Activated naive CD8-positive, alpha-beta T cell treated with anti-CD3 and anti-CD28 coated beads, Interleukin-2, amount 10 ng/mL, durations not matched to agents 7 days and 5 days (primary cell): Measurements from ENCODE around the gene KAZN. TPM values are rescaled to one million over a fixed set of nuclear protein-coding genes. Genes with fewer than 3 reads are reported as not detected.
A peak's percentile ranks its signal among the peaks of the same experiment; 100 is the strongest.

ENCODE experiments used
- ATAC-seq: fragments of 150-1000 bp; cut with Tn5 transposase; one replicate; pipeline ENCODE4 v1.10.0; 2021; ENCODE audit warnings: low read depth, moderate library complexity
- POLR2A ChIA-PET: fragments of 350-600 bp; sonication (Branson Sonifier 250); formaldehyde crosslinking; loops from one replicate; lab custom pipeline; 2021; ENCODE audit warnings: antibody characterized with exemption; lab: Charles Lee
- DNase-seq: peaks from one replicate; pipeline ENCODE4 v3.0.0; 2021
- H3K27ac Mint-ChIP-seq: one replicate; pipeline ENCODE4 v1.8.0; 2022; ENCODE audit warnings: mild to moderate bottlenecking, mixed read lengths
- H3K27me3 Mint-ChIP-seq: one replicate; pipeline ENCODE4 v1.8.0; 2022; ENCODE audit warnings: mild to moderate bottlenecking, moderate library complexity, mixed read lengths
- H3K36me3 Mint-ChIP-seq: one replicate; pipeline ENCODE4 v1.8.0; 2021; ENCODE audit warnings: mild to moderate bottlenecking, mixed read lengths
- H3K4me1 Mint-ChIP-seq: one replicate; pipeline ENCODE4 v1.8.0; 2021; ENCODE audit warnings: mixed read lengths
- H3K4me3 Mint-ChIP-seq: one replicate; pipeline ENCODE4 v1.8.0; 2022; ENCODE audit warnings: mild to moderate bottlenecking, moderate library complexity, mixed read lengths
- H3K9me3 Mint-ChIP-seq: one replicate; pipeline ENCODE4 v1.8.0; 2021; ENCODE audit warnings: mixed read lengths
- total RNA-seq, 2 experiments: library from RNA; stranded (reverse); gene quantifications; one replicate each; pipeline ENCODE4 v1.2.3, GENCODE V29; 2021

Gene KAZN
- total RNA-seq, 2 experiments from 2014 or later = 0.91 to 1.4 TPM

- H3K27me3 Mint-ChIP-seq = peaks cover 12% of the 10 kb centered on the region
- POLR2A ChIA-PET = no interaction called here
- DNase-seq (no peak), ATAC-seq (no peak)
- H3K4me3 Mint-ChIP-seq = peak overlapping the region; percentile 17
- no peak overlapping the region for H3K27ac Mint-ChIP-seq
- H3K4me1 Mint-ChIP-seq = peaks cover 6% of the 10 kb centered on the region
- H3K9me3 Mint-ChIP-seq = no peaks in the 10 kb centered on the region
- no peaks in the 10 kb centered on the region for H3K36me3 Mint-ChIP-seq
Measured at GRCh38 chr1:15100880-15101760, 502.6 kb downstream of the KAZN start.

- DNase-seq = no peak
- Mint-ChIP-seq H3K27ac (peak overlapping the region; percentile 5), H3K27me3 (peaks cover 14% of the 10 kb centered on the region), H3K4me1 (peaks cover 6% of the 10 kb centered on the region), H3K9me3 (no peaks in the 10 kb centered on the region), H3K36me3 (no peaks in the 10 kb centered on the region), H3K4me3 (no peak overlapping the region)
- POLR2A ChIA-PET = no interaction called here
- no peak for ATAC-seq
Measured at GRCh38 chr1:15101801-15102200, 503.3 kb downstream of the KAZN start.

- Mint-ChIP-seq H3K4me1 (peaks cover 6% of the 10 kb centered on the region), H3K27me3 (peaks cover 14% of the 10 kb centered on the region), H3K4me3 (no peak overlapping the region), H3K9me3 (no peaks in the 10 kb centered on the region), H3K36me3 (no peaks in the 10 kb centered on the region), H3K27ac (no peak overlapping the region)
- ATAC-seq = no peak
- POLR2A ChIA-PET = no interaction called here
- no peak for DNase-seq
Measured at GRCh38 chr1:15102646-15103045, 504.2 kb downstream of the KAZN start.

- POLR2A ChIA-PET = no interaction called here
- Mint-ChIP-seq H3K27me3 (peaks cover 14% of the 10 kb centered on the region), H3K36me3 (no peaks in the 10 kb centered on the region), H3K27ac (no peak overlapping the region), H3K4me1 (peaks cover 6% of the 10 kb centered on the region), H3K4me3 (no peak overlapping the region), H3K9me3 (no peaks in the 10 kb centered on the region)
- DNase-seq = no peak
- ATAC-seq = no peak
Measured at GRCh38 chr1:15103211-15103610, 504.7 kb downstream of the KAZN start.

GRCh38 chr1:15103906-15104305, 505.4 kb downstream of the KAZN start:
- peaks cover 6% of the 10 kb centered on the region for H3K4me1 Mint-ChIP-seq
- no peaks in the 10 kb centered on the region for H3K9me3 Mint-ChIP-seq
- no peak for DNase-seq
- H3K27ac Mint-ChIP-seq = no peak overlapping the region
- POLR2A ChIA-PET = no interaction called here
- H3K4me3 Mint-ChIP-seq = no peak overlapping the region
- H3K36me3 Mint-ChIP-seq = no peaks in the 10 kb centered on the region
- peaks cover 17% of the 10 kb centered on the region for H3K27me3 Mint-ChIP-seq
- ATAC-seq = no peak

GRCh38 chr1:15104768-15105167, 506.3 kb downstream of the KAZN start:
- Mint-ChIP-seq H3K4me1 (peaks cover 6% of the 10 kb centered on the region), H3K4me3 (no peak overlapping the region), H3K27me3 (peaks cover 17% of the 10 kb centered on the region), H3K36me3 (no peaks in the 10 kb centered on the region), H3K27ac (no peak overlapping the region), H3K9me3 (no peaks in the 10 kb centered on the region)
- no peak for DNase-seq
- no peak for ATAC-seq
- POLR2A ChIA-PET = no interaction called here

- POLR2A ChIA-PET = no interaction called here
- DNase-seq (no peak), ATAC-seq (no peak)
- Mint-ChIP-seq H3K36me3 (no peaks in the 10 kb centered on the region), H3K27me3 (peaks cover 12% of the 10 kb centered on the region), H3K27ac (no peak overlapping the region), H3K4me3 (no peak overlapping the region), H3K9me3 (no peaks in the 10 kb centered on the region), H3K4me1 (no peaks in the 10 kb centered on the region)
Measured at GRCh38 chr1:15106608-15107007, 508.1 kb downstream of the KAZN start.

- no peak for DNase-seq
- Mint-ChIP-seq H3K27me3 (peaks cover 10% of the 10 kb centered on the region), H3K4me3 (no peak overlapping the region), H3K27ac (no peak overlapping the region), H3K9me3 (no peaks in the 10 kb centered on the region), H3K36me3 (no peaks in the 10 kb centered on the region), H3K4me1 (peaks cover 3% of the 10 kb centered on the region)
- ATAC-seq = no peak
- POLR2A ChIA-PET = no interaction called here
Measured at GRCh38 chr1:15107058-15107687, 508.7 kb downstream of the KAZN start.

GRCh38 chr1:15107911-15108310, 509.4 kb downstream of the KAZN start:
- no peaks in the 10 kb centered on the region for H3K36me3 Mint-ChIP-seq
- peaks cover 10% of the 10 kb centered on the region for H3K27me3 Mint-ChIP-seq
- no peaks in the 10 kb centered on the region for H3K9me3 Mint-ChIP-seq
- H3K4me3 Mint-ChIP-seq = no peak overlapping the region
- no peak overlapping the region for H3K27ac Mint-ChIP-seq
- peaks cover 10% of the 10 kb centered on the region for H3K4me1 Mint-ChIP-seq
- DNase-seq (no peak), ATAC-seq (no peak)
- POLR2A ChIA-PET = no interaction called here

GRCh38 chr1:15110128-15110866, 511.8 kb downstream of the KAZN start:
- Mint-ChIP-seq H3K9me3 (no peaks in the 10 kb centered on the region), H3K4me3 (no peak overlapping the region)
- POLR2A ChIA-PET = no interaction called here

GRCh38 chr1:15110867-15111230, 512.4 kb downstream of the KAZN start:
- Mint-ChIP-seq H3K4me3 (no peak overlapping the region), H3K9me3 (no peaks in the 10 kb centered on the region), H3K27ac (no peak overlapping the region), H3K27me3 (peaks cover 12% of the 10 kb centered on the region), H3K36me3 (no peaks in the 10 kb centered on the region), H3K4me1 (peaks cover 10% of the 10 kb centered on the region)
- no peak for DNase-seq
- no peak for ATAC-seq
- POLR2A ChIA-PET = no interaction called here

More at GRCh38 chr1:15110128-15110866, 511.8 kb downstream of the KAZN start:
- Mint-ChIP-seq H3K4me1 (peaks cover 10% of the 10 kb centered on the region), H3K36me3 (no peaks in the 10 kb centered on the region), H3K27ac (no peak overlapping the region), H3K27me3 (peaks cover 15% of the 10 kb centered on the region)
- no peak for DNase-seq
- no peak for ATAC-seq

GRCh38 chr1:15113146-15113545, 514.7 kb downstream of the KAZN start:
- Mint-ChIP-seq H3K4me3 (no peak overlapping the region), H3K36me3 (no peaks in the 10 kb centered on the region), H3K9me3 (no peaks in the 10 kb centered on the region), H3K4me1 (peaks cover 10% of the 10 kb centered on the region), H3K27ac (no peak overlapping the region), H3K27me3 (peaks cover 7% of the 10 kb centered on the region)
- no peak for ATAC-seq
- no peak for DNase-seq
- POLR2A ChIA-PET = no interaction called here

GRCh38 chr1:15114884-15115283, 516.4 kb downstream of the KAZN start:
- no peak overlapping the region for H3K4me3 Mint-ChIP-seq
- peaks cover 10% of the 10 kb centered on the region for H3K4me1 Mint-ChIP-seq
- no peak for DNase-seq
- H3K27me3 Mint-ChIP-seq = peaks cover 6% of the 10 kb centered on the region
- POLR2A ChIA-PET = no interaction called here
- H3K27ac Mint-ChIP-seq = no peak overlapping the region
- no peak for ATAC-seq
- no peaks in the 10 kb centered on the region for H3K9me3 Mint-ChIP-seq
- H3K36me3 Mint-ChIP-seq = no peaks in the 10 kb centered on the region
